WTC11 (cell line): ENCODE data around the gene GPR12. TPM values are rescaled to one million over a fixed set of nuclear protein-coding genes. Genes with fewer than 3 reads are reported as not detected.

Experiments used
- ATAC-seq: fragments of 200-7000 bp; cut with Tn5 transposase; 2 replicates; pipeline ENCODE4 v1.10.0; 2021; ENCODE audit warnings: mild to moderate bottlenecking, moderate library complexity
- CTCF ChIA-PET: fragments of 300-600 bp; sonication (Branson Sonifier 250); formaldehyde crosslinking; loops from one replicate; lab custom pipeline; 2021; ENCODE audit warnings: antibody characterized with exemption; lab: Charles Lee
- POLR2A ChIA-PET: fragments of 350-600 bp; sonication (Branson Sonifier 250); formaldehyde crosslinking; loops from one replicate; lab custom pipeline; 2021; ENCODE audit warnings: antibody characterized with exemption; lab: Charles Lee
- DNase-seq: peaks from one replicate; pipeline ENCODE4 v3.0.0; 2021; ENCODE audit warnings: low spot score
- H3K27ac Mint-ChIP-seq: 2 replicates; pipeline ENCODE4 v1.8.0; 2021; ENCODE audit warnings: mixed read lengths
- H3K27me3 Mint-ChIP-seq: 2 replicates; pipeline ENCODE4 v1.8.0; 2021; ENCODE audit warnings: low read depth, mild to moderate bottlenecking, moderate library complexity, mixed read lengths
- H3K36me3 Mint-ChIP-seq: 2 replicates; pipeline ENCODE4 v1.8.0; 2021; ENCODE audit warnings: mixed read lengths
- H3K4me1 Mint-ChIP-seq: 2 replicates; pipeline ENCODE4 v1.8.0; 2022; ENCODE audit warnings: mixed read lengths
- H3K4me3 Mint-ChIP-seq: 2 replicates; pipeline ENCODE4 v1.8.0; 2021; ENCODE audit warnings: mild to moderate bottlenecking, moderate library complexity, mixed read lengths
- H3K9me3 Mint-ChIP-seq: 2 replicates; pipeline ENCODE4 v1.8.0; 2021; ENCODE audit warnings: mixed read lengths
- ATF3 ChIP-seq: sonication (generic); formaldehyde crosslinking; conservative IDR thresholded peaks from 2 replicates; pipeline ENCODE4 v1.8.1; 2022; ENCODE audit warnings: mild to moderate bottlenecking, missing genetic modification reagents
- E2F4 ChIP-seq: sonication (generic); formaldehyde crosslinking; IDR thresholded peaks from 2 replicates; pipeline ENCODE4 v1.8.1; 2022; ENCODE audit warnings: low read depth, mild to moderate bottlenecking, moderate library complexity, missing genetic modification reagents, borderline replicate concordance
- FOXJ3 ChIP-seq: sonication (generic); formaldehyde crosslinking; IDR thresholded peaks from 2 replicates; pipeline ENCODE4 v1.9.0; 2021; ENCODE audit warnings: missing genetic modification reagents, mild to moderate bottlenecking, borderline replicate concordance
- FOXK1 ChIP-seq: sonication (generic); formaldehyde crosslinking; IDR thresholded peaks from 2 replicates; pipeline ENCODE4 v1.8.0; 2022; ENCODE audit warnings: mild to moderate bottlenecking, moderate library complexity, missing genetic modification reagents
- JAZF1 ChIP-seq: fragments of 250-450 bp; sonication (Bioruptor Pico); IDR thresholded peaks from 2 replicates; pipeline ENCODE4 v1.9.0; 2021; ENCODE audit warnings: moderate library complexity, mild to moderate bottlenecking, inconsistent platforms
- MAX ChIP-seq: sonication (generic); formaldehyde crosslinking; IDR thresholded peaks from 2 replicates; pipeline ENCODE4 v1.8.0; 2022; ENCODE audit warnings: mild to moderate bottlenecking, missing genetic modification reagents
- NFE2L1 ChIP-seq: sonication (generic); formaldehyde crosslinking; IDR thresholded peaks from 2 replicates; pipeline ENCODE4 v1.8.1; 2023; ENCODE audit warnings: missing genetic modification reagents
- OVOL2 ChIP-seq: fragments of 250-450 bp; sonication (Bioruptor Pico); IDR thresholded peaks from 2 replicates; pipeline ENCODE4 v1.9.0; 2021; ENCODE audit warnings: mild to moderate bottlenecking, borderline replicate concordance
- STAT6 ChIP-seq: sonication (generic); formaldehyde crosslinking; conservative IDR thresholded peaks from 2 replicates; pipeline ENCODE4 v1.8.1; 2023; ENCODE audit warnings: mild to moderate bottlenecking, low read depth, missing genetic modification reagents, moderate library complexity
- TCF7 ChIP-seq: sonication (generic); formaldehyde crosslinking; IDR thresholded peaks from 2 replicates; pipeline ENCODE4 v1.8.0; 2022; ENCODE audit warnings: mild to moderate bottlenecking, low read depth, missing genetic modification reagents, moderate library complexity
- TP53 ChIP-seq: sonication (generic); formaldehyde crosslinking; IDR thresholded peaks from 2 replicates; pipeline ENCODE4 v1.8.1; 2023; ENCODE audit warnings: mild to moderate bottlenecking, missing genetic modification reagents
- USF2 ChIP-seq: sonication (generic); formaldehyde crosslinking; IDR thresholded peaks from 2 replicates; pipeline ENCODE4 v1.8.1; 2023; ENCODE audit warnings: mild to moderate bottlenecking, missing genetic modification reagents, moderate library complexity
- ZMAT4 ChIP-seq: fragments of 250-450 bp; sonication (Bioruptor Pico); IDR thresholded peaks from 2 replicates; pipeline ENCODE4 v1.9.0; 2021; ENCODE audit warnings: mild to moderate bottlenecking
- ZNF219 ChIP-seq: sonication (generic); formaldehyde crosslinking; IDR thresholded peaks from 2 replicates; pipeline ENCODE4 v1.8.0; 2023; ENCODE audit warnings: missing genetic modification reagents, mild to moderate bottlenecking, borderline replicate concordance
- ZNF281 ChIP-seq: sonication (generic); formaldehyde crosslinking; IDR thresholded peaks from 2 replicates; pipeline ENCODE4 v1.8.0; 2023; ENCODE audit warnings: mild to moderate bottlenecking, missing genetic modification reagents
- ZNF317 ChIP-seq: sonication (generic); formaldehyde crosslinking; IDR thresholded peaks from 2 replicates; pipeline ENCODE4 v1.8.1; 2023; ENCODE audit warnings: low read depth, mild to moderate bottlenecking, moderate library complexity, missing genetic modification reagents, borderline replicate concordance
- ZNF423 ChIP-seq: fragments of 250-450 bp; sonication (Bioruptor Pico); IDR thresholded peaks from 2 replicates; pipeline ENCODE4 v2.1.2; 2022; ENCODE audit warnings: mild to moderate bottlenecking, moderate library complexity
- ZNF532 ChIP-seq: fragments of 250-450 bp; sonication (Bioruptor Pico); IDR thresholded peaks from 2 replicates; pipeline ENCODE4 v1.9.0; 2021; ENCODE audit warnings: mild to moderate bottlenecking, borderline replicate concordance
- ZNF671 ChIP-seq: fragments of 250-450 bp; sonication (Bioruptor Pico); IDR thresholded peaks from 2 replicates; pipeline ENCODE4 v1.8.0; 2021; ENCODE audit warnings: mild to moderate bottlenecking
- total RNA-seq: library from RNA; stranded (reverse); gene quantifications from 3 replicates; pipeline ENCODE4 v1.2.3, GENCODE V29; 2021

The GPR12 gene
- total RNA-seq, 1 experiment from 2014 or later, result 0.07 TPM

- no peak overlapping the region for H3K27ac Mint-ChIP-seq
- H3K4me3 Mint-ChIP-seq, result no peak overlapping the region
- H3K36me3 Mint-ChIP-seq, result no peaks in the 10 kb centered on the region
- no peak for DNase-seq
- H3K9me3 Mint-ChIP-seq, result no peaks in the 10 kb centered on the region
- no peak for ATAC-seq
- CTCF ChIA-PET, result interaction anchor here (1.2 to 2.1 kb wide), 3 partner anchors 20 to 168 kb away, joined by 4 to 13 read pairs (median 5); no protein-coding TSS in a partner anchor
- peaks cover 9% of the 10 kb centered on the region; the same call in 1 of the 2 replicates for H3K4me1 Mint-ChIP-seq
- H3K27me3 Mint-ChIP-seq, result peaks cover 60% of the 10 kb centered on the region
- POLR2A ChIA-PET, result no interaction called here
- TF ChIP-seq ZNF281 (no peak), ZNF219 (CRISPR knock-in tag) (no peak), ZNF532 (CRISPR knock-in tag) (no peak), FOXK1 (CRISPR knock-in tag) (no peak), ZNF671 (no peak), FOXJ3 (CRISPR knock-in tag) (no peak), ZNF317 (CRISPR knock-in tag) (no peak), STAT6 (CRISPR knock-in tag) (no peak), NFE2L1 (CRISPR knock-in tag) (no peak), E2F4 (CRISPR knock-in tag) (no peak), TCF7 (CRISPR knock-in tag) (no peak), ZNF423 (CRISPR knock-in tag) (no peak), MAX (CRISPR knock-in tag) (no peak), JAZF1 (no peak), ZMAT4 (CRISPR knock-in tag) (no peak), OVOL2 (CRISPR knock-in tag) (no peak), ATF3 (CRISPR knock-in tag) (no peak), TP53 (CRISPR knock-in tag) (no peak), USF2 (no peak)
Measured at GRCh38 chr13:26762745-26763345, 2.3 kb upstream of the GPR12 start.
